GM12878 (cell line): ENCODE results near the gene MACF1. TPM values are rescaled to one million over a fixed set of nuclear protein-coding genes. Genes with fewer than 3 reads are reported as not detected.

ENCODE experiments used
- ATAC-seq: fragments of 200-7000 bp; cut with Tn5 transposase; 3 replicates; pipeline ENCODE4 v1.9.1; 2020; ENCODE audit warnings: mild to moderate bottlenecking, moderate library complexity
- BruUV-seq: library from RNA; stranded (reverse); fragments of 400-500 nt; replicated peaks from 2 replicates; lab custom pipeline; 2021; lab: Mats Ljungman, UMichigan
- CTCF ChIA-PET: fragments of 300-600 bp; sonication (Branson Sonifier 250); formaldehyde crosslinking; extraction: SDS; loops from one replicate; lab custom pipeline; 2021; ENCODE audit warnings: inconsistent platforms; lab: Yijun Ruan, JAX
- POLR2A ChIA-PET: fragments of 350-600 bp; formaldehyde crosslinking; extraction: SDS; loops from one replicate; lab custom pipeline; 2021; ENCODE audit warnings: inconsistent platforms; lab: Charles Lee
- RAD21 ChIA-PET: fragments of 300-600 bp; sonication (Branson Sonifier 250); formaldehyde crosslinking; loops from one replicate; lab custom pipeline; 2023; ENCODE audit warnings: antibody characterized with exemption; ENCODE audit not compliant: unreplicated experiment; lab: Charles Lee
- SMC1A ChIA-PET: fragments of 300-600 bp; sonication (Branson Sonifier 250); formaldehyde crosslinking; loops from one replicate; lab custom pipeline; 2023; ENCODE audit not compliant: unreplicated experiment, uncharacterized antibody; lab: Charles Lee
- DNase-seq: peaks from one replicate; pipeline ENCODE4 v3.0.0-alpha.2; 2011; ENCODE audit warnings: low read depth, low spot score
- FAIRE-seq: peaks from 3 replicates; lab custom pipeline; 2011; peaks lifted over from hg19 to GRCh38; lab: Jason Lieb, UNC
- H2AFZ ChIP-seq: 2 replicates; pipeline ENCODE4 v1.6.0; 2011; ENCODE audit warnings: low read depth, low read length, control low read depth; ENCODE audit not compliant: control insufficient read depth
- H3K27ac ChIP-seq: 2 replicates; pipeline ENCODE4 v1.5.1; 2011; ENCODE audit warnings: control low read depth; ENCODE audit not compliant: control insufficient read depth, insufficient read depth
- H3K27me3 ChIP-seq, 2 experiments: replicated peaks in 1 of 2; 2 replicates each; pipeline versions ENCODE4 v1.6.0 to v1.6.1; 2011; ENCODE audit warnings: low read length in 1 of 2; ENCODE audit not compliant: control insufficient read depth in 2 of 2, insufficient read depth in 2 of 2
- H3K36me3 ChIP-seq, 2 experiments: 2 replicates each; pipeline ENCODE4 v1.5.1; 2011; ENCODE audit warnings: low read length in 1 of 2; ENCODE audit not compliant: control insufficient read depth in 2 of 2, insufficient read depth in 2 of 2
- H3K4me1 ChIP-seq: 2 replicates; pipeline ENCODE4 v1.6.1; 2011; ENCODE audit warnings: mild to moderate bottlenecking, low read length, moderate library complexity, mixed read lengths; ENCODE audit not compliant: control insufficient read depth, insufficient read depth
- H3K4me2 ChIP-seq: 2 replicates; pipeline ENCODE4 v1.6.0; 2011; ENCODE audit warnings: control low read depth; ENCODE audit not compliant: control insufficient read depth, insufficient read depth
- H3K4me3 ChIP-seq: fragments of 200-600 bp; sonication (generic); 2 replicates; pipeline ENCODE4 v1.5.1; 2016
- H3K79me2 ChIP-seq: 2 replicates; pipeline ENCODE4 v1.6.0; 2011; ENCODE audit warnings: low read length; ENCODE audit not compliant: control insufficient read depth, insufficient read depth
- H3K9ac ChIP-seq: 2 replicates; pipeline ENCODE4 v1.8.0; 2011; ENCODE audit warnings: low read length, control low read depth, mixed read lengths; ENCODE audit not compliant: control insufficient read depth, insufficient read depth
- H3K9me3 ChIP-seq: replicated peaks from 3 replicates; pipeline ENCODE4 v1.5.1; 2011; ENCODE audit warnings: mild to moderate bottlenecking, low read length; ENCODE audit not compliant: control insufficient read depth, insufficient read depth
- H4K20me1 ChIP-seq: 2 replicates; pipeline ENCODE4 v1.6.0; 2011; ENCODE audit not compliant: control insufficient read depth, insufficient read depth
- BRCA1 ChIP-seq: IDR thresholded peaks from 2 replicates; pipeline ENCODE4 v1.6.1; 2011; ENCODE audit warnings: low read depth, low read length, improper control_type of control experiment
- EP300 ChIP-seq, 2 experiments: fragments of 150-350 bp in 1 of 2; IDR thresholded peaks; 2 replicates each; pipeline ENCODE4 v1.6.1; 2011 to 2012; ENCODE audit warnings: low read depth in 2 of 2, low read length in 2 of 2, borderline replicate concordance in 1 of 2, improper control_type of control experiment in 1 of 2, inconsistent platforms in 1 of 2; ENCODE audit not compliant: control insufficient read depth in 1 of 2
- HDAC6 ChIP-seq: fragments of 200-600 bp; sonication (generic); IDR thresholded peaks from one replicate; pipeline ENCODE4 v1.8.0; 2017; ENCODE audit warnings: antibody characterized with exemption; ENCODE audit not compliant: unreplicated experiment
- LARP7 ChIP-seq: fragments of 450-650 bp; IDR thresholded peaks from 2 replicates; pipeline ENCODE4 v1.6.1; 2017; ENCODE audit warnings: mild to moderate bottlenecking
- MEF2A ChIP-seq: IDR thresholded peaks from 2 replicates; pipeline ENCODE4 v1.6.1; 2011; ENCODE audit warnings: low read depth, mild to moderate bottlenecking, low read length, moderate library complexity; ENCODE audit not compliant: insufficient read depth
- NFYA ChIP-seq: IDR thresholded peaks from 2 replicates; pipeline ENCODE4 v1.6.1; 2011; ENCODE audit warnings: low read depth, mild to moderate bottlenecking, low read length, improper control_type of control experiment, borderline replicate concordance
- RB1 ChIP-seq: fragments of 450-650 bp; formaldehyde crosslinking; IDR thresholded peaks from 2 replicates; pipeline ENCODE4 v1.6.1; 2017; ENCODE audit warnings: mild to moderate bottlenecking, borderline replicate concordance
- SIX5 ChIP-seq: IDR thresholded peaks from 2 replicates; pipeline ENCODE4 v1.6.1; 2011; ENCODE audit warnings: mild to moderate bottlenecking, low read depth, low read length, moderate library complexity; ENCODE audit not compliant: severe bottlenecking
- SPI1 ChIP-seq: IDR thresholded peaks from 2 replicates; pipeline ENCODE4 v1.6.1; 2011; ENCODE audit warnings: low read depth, mild to moderate bottlenecking, low read length, moderate library complexity, borderline replicate concordance; ENCODE audit not compliant: insufficient read depth
- STAT1 ChIP-seq: fragments of 450-650 bp; conservative IDR thresholded peaks from 2 replicates; pipeline ENCODE4 v1.6.1; 2014; ENCODE audit warnings: antibody characterized with exemption, mild to moderate bottlenecking
- TBL1XR1 ChIP-seq: IDR thresholded peaks from 2 replicates; pipeline ENCODE4 v1.6.1; 2012; ENCODE audit warnings: low read depth, low read length, improper control_type of control experiment
- WGBS: methylation state at CpG from one replicate; pipeline ENCODE4 v1.1.6; 2016; ENCODE audit warnings: low lambda C conversion rate; ENCODE audit not compliant: insufficient replicate concordance, insufficient coverage; ENCODE audit errors: missing lambda C conversion rate; 5-methylcytosine and 5-hydroxymethylcytosine counted together
- in situ Hi-C: fragments of 300-500 bp; cut with MboI; formaldehyde crosslinking; loops from 9 replicates; pipeline ENCODE4 v1.14.3; 2018; ENCODE audit warnings: mixed read lengths
- intact Hi-C: fragments of 100-400 bp; cut with micrococcal nuclease; formaldehyde crosslinking; loops from one replicate; pipeline ENCODE4 v1.14.2; 2022; ENCODE audit not compliant: unreplicated experiment
- polyA plus RNA-seq, 11 experiments: library from polyadenylated mRNA; depleted of rRNA in 4 of 11; unstranded in 6 of 11; stranded (reverse) in 5 of 11; fragments of >200 nt; fragmentation: Nextera tagmentation in 4 of 11; fragmentation: Illumina TruSeq in 1 of 11; extraction: Ambion mirVana in 4 of 11; extraction: Trizol in 1 of 11; gene quantifications; 1 replicate in 1 of 11; 2 replicates in 10 of 11; pipeline versions ENCODE4 v1.2.1 to v1.2.3, GENCODE V29; 2011 to 2016; ENCODE audit warnings: inconsistent platforms in 2 of 11, missing spikeins in 2 of 11, low read depth in 1 of 11
- total RNA-seq, 4 experiments: library from RNA; depleted of rRNA in 3 of 4; stranded (reverse); fragments of >200 nt in 3 of 4; fragmentation: Illumina TruSeq in 1 of 4; extraction: Trizol in 1 of 4; gene quantifications; 2 replicates each; pipeline versions ENCODE4 v1.2.1 to v1.2.3, GENCODE V29; 2013 to 2021
- TF ChIP-seq, protein P1 (sequence below): fragments of 450-650 bp; IDR thresholded peaks from 2 replicates; pipeline ENCODE4 v1.6.1; 2017; ENCODE audit warnings: mild to moderate bottlenecking
- TF ChIP-seq, protein P2 (sequence below): IDR thresholded peaks from 2 replicates; pipeline ENCODE4 v1.6.1; 2011; ENCODE audit warnings: low read depth, low read length, improper control_type of control experiment, borderline replicate concordance

The MACF1 gene
- total and polyA plus RNA-seq, 10 of the 15 experiments (the other 5 are each of a cell fraction or from before 2014, with no cell fraction given), result 15.5 to 201 (median 76.9) TPM

DNA sequence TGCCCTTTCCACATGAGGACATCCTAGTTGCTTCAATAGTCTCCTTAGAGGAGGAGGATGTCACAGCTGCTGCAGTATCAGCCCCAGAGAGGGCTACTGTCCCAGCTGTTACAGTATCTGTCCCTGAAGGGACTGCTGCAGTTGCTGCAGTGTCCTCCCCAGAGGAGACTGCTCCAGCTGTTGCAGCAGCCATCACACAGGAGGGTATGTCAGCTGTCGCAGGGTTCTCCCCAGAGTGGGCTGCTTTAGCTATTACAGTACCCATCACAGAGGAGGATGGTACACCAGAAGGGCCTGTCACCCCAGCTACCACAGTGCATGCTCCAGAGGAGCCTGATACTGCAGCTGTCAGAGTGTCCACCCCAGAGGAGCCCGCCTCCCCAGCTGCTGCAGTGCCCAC is 208.4 kb downstream of the MACF1 start:
- H4K20me1 ChIP-seq, result peaks cover 4% of the 10 kb centered on the region; the same call in 1 of the 2 replicates
- H3K4me1 ChIP-seq, result peaks cover 25% of the 10 kb centered on the region
- CTCF ChIA-PET, result interaction anchor here (1.1 to 3.5 kb wide), 3 partner anchors 8 to 314 kb away, joined by 4 to 21 read pairs (median 19); no protein-coding TSS in a partner anchor
- no peaks in the 10 kb centered on the region for H3K9me3 ChIP-seq
- peaks cover 2 to 4% of the 10 kb centered on the region in 2 experiments; a peak in 3 of 4 replicates for H3K36me3 ChIP-seq
- H3K79me2 ChIP-seq, result peaks cover 4% of the 10 kb centered on the region
- in situ Hi-C loops (no loop called here), intact Hi-C loops (no loop called here)
- no peak overlapping the region for H3K9ac ChIP-seq
- POLR2A ChIA-PET, result interaction anchor here (1.1 kb wide), 1 partner anchor 16 kb away, joined by 5 read pairs; no protein-coding TSS in a partner anchor
- H3K27ac ChIP-seq, result no peak overlapping the region
- no peak for ATAC-seq
- H3K4me3 ChIP-seq, result no peak overlapping the region
- no peaks in the 10 kb centered on the region for H3K27me3 ChIP-seq
- H2AFZ ChIP-seq, result no peak overlapping the region
- WGBS, result 28% methylated on average over 2 of the region's 2 CpGs
- no peak for FAIRE-seq
- SMC1A ChIA-PET, result interaction anchor here (1.0 to 2.2 kb wide), 2 partner anchors 12 to 221 kb away, joined by 6 to 9 read pairs; no protein-coding TSS in a partner anchor
- TF ChIP-seq SIX5 (no peak), STAT1 (no peak), EP300 (IDR thresholded peaks at IDR 0.05; ENCODE audit: borderline replicate concordance in 1 of 2, control insufficient read depth in 1 of 2, low read depth in 2 of 2, low read length in 2 of 2) (no peak), HDAC6 (no peak)
- no peak for DNase-seq
- RAD21 ChIA-PET, result interaction anchor here (0.9 kb wide), 1 partner anchor 10 kb away, joined by 3 read pairs; no protein-coding TSS in a partner anchor
- no TSS peak for BruUV-seq
- H3K4me2 ChIP-seq, result no peak overlapping the region

DNA sequence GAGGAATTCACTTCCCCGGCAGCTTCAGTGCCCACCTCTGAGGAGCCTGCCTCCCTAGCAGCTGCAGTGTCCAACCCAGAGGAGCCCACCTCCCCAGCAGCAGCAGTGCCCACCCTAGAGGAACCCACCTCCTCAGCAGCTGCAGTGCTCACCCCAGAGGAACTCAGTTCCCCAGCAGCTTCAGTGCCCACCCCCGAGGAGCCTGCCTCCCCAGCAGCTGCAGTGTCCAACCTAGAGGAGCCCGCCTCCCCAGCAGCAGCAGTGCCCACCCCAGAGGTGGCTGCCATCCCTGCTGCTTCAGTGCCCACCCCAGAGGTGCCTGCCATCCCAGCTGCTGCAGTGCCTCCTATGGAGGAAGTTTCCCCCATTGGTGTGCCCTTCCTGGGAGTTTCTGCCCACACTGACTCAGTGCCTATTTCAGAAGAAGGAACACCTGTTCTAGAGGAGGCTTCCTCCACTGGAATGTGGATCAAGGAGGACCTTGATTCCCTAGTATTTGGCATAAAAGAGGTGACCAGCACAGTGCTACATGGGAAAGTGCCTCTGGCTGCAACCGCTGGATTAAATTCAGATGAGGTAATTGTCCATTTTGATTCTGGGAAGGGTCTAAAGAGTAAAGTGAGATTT is 209.5 kb downstream of the MACF1 start:
- BruUV-seq, result no TSS peak
- H3K27ac ChIP-seq, result no peak overlapping the region
- no peaks in the 10 kb centered on the region for H3K9me3 ChIP-seq
- no peak for ATAC-seq
- H3K4me1 ChIP-seq, result peaks cover 22% of the 10 kb centered on the region
- no peak overlapping the region for H3K4me2 ChIP-seq
- intact Hi-C loops (no loop called here), in situ Hi-C loops (no loop called here)
- H3K9ac ChIP-seq, result no peak overlapping the region
- H3K27me3 ChIP-seq, result no peaks in the 10 kb centered on the region
- H3K4me3 ChIP-seq, result no peak overlapping the region
- peaks cover 2 to 4% of the 10 kb centered on the region in 2 experiments; a peak in 3 of 4 replicates for H3K36me3 ChIP-seq
- DNase-seq, result no peak
- RAD21 ChIA-PET, result interaction anchor here (0.6 kb wide), 1 partner anchor 446 kb away, joined by 3 read pairs; no protein-coding TSS in a partner anchor
- no peak for FAIRE-seq
- CTCF ChIA-PET, result interaction anchor here (1.1 kb wide), 1 partner anchor 9 kb away, joined by 4 read pairs; no protein-coding TSS in a partner anchor
- POLR2A ChIA-PET, result interaction anchor here (1.1 kb wide), 1 partner anchor 15 kb away, joined by 5 read pairs; no protein-coding TSS in a partner anchor
- no peak overlapping the region for H2AFZ ChIP-seq
- H4K20me1 ChIP-seq, result no peaks in the 10 kb centered on the region
- SMC1A ChIA-PET, result no interaction called here
- H3K79me2 ChIP-seq, result peaks cover under 1% of the 10 kb centered on the region; the same call in 1 of the 2 replicates
- 60% methylated on average over 4 of the region's 4 CpGs for WGBS
- TF ChIP-seq LARP7 (no peak), NFYA (no peak), SPI1 (no peak), RB1 (no peak), MEF2A (no peak), HDAC6 (no peak), TBL1XR1 (no peak), BRCA1 (no peak)
- TF ChIP-seq, protein P1, sequence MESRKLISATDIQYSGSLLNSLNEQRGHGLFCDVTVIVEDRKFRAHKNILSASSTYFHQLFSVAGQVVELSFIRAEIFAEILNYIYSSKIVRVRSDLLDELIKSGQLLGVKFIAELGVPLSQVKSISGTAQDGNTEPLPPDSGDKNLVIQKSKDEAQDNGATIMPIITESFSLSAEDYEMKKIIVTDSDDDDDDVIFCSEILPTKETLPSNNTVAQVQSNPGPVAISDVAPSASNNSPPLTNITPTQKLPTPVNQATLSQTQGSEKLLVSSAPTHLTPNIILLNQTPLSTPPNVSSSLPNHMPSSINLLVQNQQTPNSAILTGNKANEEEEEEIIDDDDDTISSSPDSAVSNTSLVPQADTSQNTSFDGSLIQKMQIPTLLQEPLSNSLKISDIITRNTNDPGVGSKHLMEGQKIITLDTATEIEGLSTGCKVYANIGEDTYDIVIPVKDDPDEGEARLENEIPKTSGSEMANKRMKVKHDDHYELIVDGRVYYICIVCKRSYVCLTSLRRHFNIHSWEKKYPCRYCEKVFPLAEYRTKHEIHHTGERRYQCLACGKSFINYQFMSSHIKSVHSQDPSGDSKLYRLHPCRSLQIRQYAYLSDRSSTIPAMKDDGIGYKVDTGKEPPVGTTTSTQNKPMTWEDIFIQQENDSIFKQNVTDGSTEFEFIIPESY, result no peak
- TF ChIP-seq, protein P2, sequence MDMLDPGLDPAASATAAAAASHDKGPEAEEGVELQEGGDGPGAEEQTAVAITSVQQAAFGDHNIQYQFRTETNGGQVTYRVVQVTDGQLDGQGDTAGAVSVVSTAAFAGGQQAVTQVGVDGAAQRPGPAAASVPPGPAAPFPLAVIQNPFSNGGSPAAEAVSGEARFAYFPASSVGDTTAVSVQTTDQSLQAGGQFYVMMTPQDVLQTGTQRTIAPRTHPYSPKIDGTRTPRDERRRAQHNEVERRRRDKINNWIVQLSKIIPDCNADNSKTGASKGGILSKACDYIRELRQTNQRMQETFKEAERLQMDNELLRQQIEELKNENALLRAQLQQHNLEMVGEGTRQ, result no peak
